OCI-LY3 (cell line): Measurements from ENCODE around the gene VIL1.

Experiments
- H2AFZ ChIP-seq: fragments of 200-600, 300-600 bp; shearing (Covaris generic); 2 replicates; pipeline ENCODE4 v1.6.0; 2014; ENCODE audit warnings: antibody characterized with exemption, low read depth, low read length
- H3K27ac ChIP-seq: fragments of 200-600, 300-600 bp; sonication (generic); 2 replicates; pipeline ENCODE4 v1.5.1; 2014; ENCODE audit warnings: mild to moderate bottlenecking, low read length, moderate library complexity, mixed read lengths
- H3K27me3 ChIP-seq: fragments of 200-600, 300-600 bp; sonication (generic); 2 replicates; pipeline ENCODE4 v1.6.1; 2014; ENCODE audit warnings: low read depth, low read length, mixed read lengths
- H3K36me3 ChIP-seq: fragments of 200-600, 300-600 bp; sonication (generic); replicated peaks from 2 replicates; pipeline ENCODE3; 2014; ENCODE audit warnings: low read depth, low read length, mixed read lengths
- H3K4me1 ChIP-seq: fragments of 300-600, 200-600 bp; sonication (generic); 2 replicates; pipeline ENCODE4 v1.6.1; 2014; ENCODE audit warnings: low read length, mixed read lengths
- H3K4me2 ChIP-seq: fragments of 200-600, 300-600 bp; sonication (generic); 2 replicates; pipeline ENCODE4 v1.6.1; 2014; ENCODE audit warnings: low read length, mixed read lengths
- H3K4me3 ChIP-seq: fragments of 300-600, 200-600 bp; sonication (generic); 2 replicates; pipeline ENCODE4 v1.5.1; 2014; ENCODE audit warnings: antibody characterized with exemption, mild to moderate bottlenecking, low read length, moderate library complexity
- H3K79me2 ChIP-seq: fragments of 300-600, 200-600 bp; shearing (Covaris generic); 2 replicates; pipeline ENCODE4 v1.6.1; 2014; ENCODE audit warnings: mild to moderate bottlenecking, low read length, mixed read lengths
- H3K9ac ChIP-seq: fragments of 300-600, 200-600 bp; shearing (Covaris generic); 2 replicates; pipeline ENCODE4 v1.6.0; 2014; ENCODE audit warnings: mild to moderate bottlenecking, low read length, moderate library complexity
- H3K9me3 ChIP-seq: fragments of 200-600, 300-600 bp; shearing (Covaris generic); 2 replicates; pipeline ENCODE4 v1.6.1; 2014; ENCODE audit warnings: low read length, mixed read lengths; ENCODE audit not compliant: insufficient read depth
- H4K20me1 ChIP-seq: fragments of 200-600, 300-600 bp; sonication (generic); 2 replicates; pipeline ENCODE4 v1.6.1; 2016; ENCODE audit warnings: low read length, mixed read lengths; ENCODE audit not compliant: insufficient read depth
- CTCF ChIP-seq: fragments of 200-600, 300-600 bp; sonication (generic); IDR thresholded peaks from 2 replicates; pipeline ENCODE4 v1.5.1; 2014; ENCODE audit warnings: antibody characterized with exemption, low read length, low read depth
- EZH2phosphoT487 ChIP-seq: fragments of 200-600 bp; shearing (Covaris generic); IDR thresholded peaks from 2 replicates; pipeline ENCODE4 v1.6.1; 2018; ENCODE audit warnings: antibody characterized with exemption, mixed run types, low read depth

Gene VIL1

GRCh38 chr2:218382785-218383184 is 36.1 kb upstream of the VIL1 start:
- no peaks in the 10 kb centered on the region for H4K20me1 ChIP-seq
- no peak overlapping the region for H3K4me3 ChIP-seq
- no peaks in the 10 kb centered on the region for H3K36me3 ChIP-seq
- H3K4me1 ChIP-seq, result no peaks in the 10 kb centered on the region
- TF ChIP-seq CTCF (no peak), EZH2phosphoT487 (no peak)
- H3K27me3 ChIP-seq, result no peaks in the 10 kb centered on the region
- no peak overlapping the region for H3K9ac ChIP-seq
- no peak overlapping the region for H2AFZ ChIP-seq
- H3K79me2 ChIP-seq, result no peaks in the 10 kb centered on the region
- H3K4me2 ChIP-seq, result no peak overlapping the region
- H3K9me3 ChIP-seq, result no peaks in the 10 kb centered on the region
- H3K27ac ChIP-seq, result no peak overlapping the region

GRCh38 chr2:218383892-218384519 is 34.9 kb upstream of the VIL1 start:
- no peaks in the 10 kb centered on the region for H3K79me2 ChIP-seq
- no peak overlapping the region for H2AFZ ChIP-seq
- no peaks in the 10 kb centered on the region for H3K27me3 ChIP-seq
- no peak overlapping the region for H3K27ac ChIP-seq
- H3K4me2 ChIP-seq, result no peak overlapping the region
- H3K9ac ChIP-seq, result no peak overlapping the region
- no peaks in the 10 kb centered on the region for H3K36me3 ChIP-seq
- TF ChIP-seq CTCF (no peak), EZH2phosphoT487 (no peak)
- no peaks in the 10 kb centered on the region for H3K9me3 ChIP-seq
- H4K20me1 ChIP-seq, result no peaks in the 10 kb centered on the region
- no peaks in the 10 kb centered on the region for H3K4me1 ChIP-seq
- H3K4me3 ChIP-seq, result no peak overlapping the region

GRCh38 chr2:218384975-218385374 is 33.9 kb upstream of the VIL1 start:
- H3K9me3 ChIP-seq, result no peaks in the 10 kb centered on the region
- no peak overlapping the region for H2AFZ ChIP-seq
- H3K9ac ChIP-seq, result no peak overlapping the region
- no peak overlapping the region for H3K4me3 ChIP-seq
- no peaks in the 10 kb centered on the region for H3K4me1 ChIP-seq
- TF ChIP-seq CTCF (no peak), EZH2phosphoT487 (no peak)
- H3K79me2 ChIP-seq, result no peaks in the 10 kb centered on the region
- H3K4me2 ChIP-seq, result no peak overlapping the region
- H3K27ac ChIP-seq, result no peak overlapping the region
- H4K20me1 ChIP-seq, result no peaks in the 10 kb centered on the region
- no peaks in the 10 kb centered on the region for H3K27me3 ChIP-seq
- H3K36me3 ChIP-seq, result no peaks in the 10 kb centered on the region

- no peaks in the 10 kb centered on the region for H3K36me3 ChIP-seq
- H3K9me3 ChIP-seq, result no peaks in the 10 kb centered on the region
- no peak for TF ChIP-seq CTCF
- H4K20me1 ChIP-seq, result no peaks in the 10 kb centered on the region
- no peak overlapping the region for H3K4me3 ChIP-seq
- H2AFZ ChIP-seq, result no peak overlapping the region
- H3K79me2 ChIP-seq, result no peaks in the 10 kb centered on the region
- H3K4me1 ChIP-seq, result no peaks in the 10 kb centered on the region
- H3K27ac ChIP-seq, result no peak overlapping the region
- no peak overlapping the region for H3K9ac ChIP-seq
- no peak overlapping the region for H3K4me2 ChIP-seq
- no peaks in the 10 kb centered on the region for H3K27me3 ChIP-seq
These were observed 32.2 kb upstream of the VIL1 start for GRCh38 chr2:218386505-218387368.
